NCI-H1930 (cell line): ENCODE measurements around the gene THSD4.
"Not testable (repeated sequence)": the region's sequence is repeated elsewhere in the genome, so short reads cannot be mapped to it uniquely, and the experiment has no call there.

Experiments used
- DNase-seq, 2 experiments: peaks; one replicate each; lab custom pipeline; 2025; lab: John Stamatoyannopoulos, UW

THSD4 gene

GRCh38 chr15:71261418-71261817, 146.1 kb downstream of the THSD4 start:
- no peak for DNase-seq

GRCh38 chr15:71261909-71262308, 146.6 kb downstream of the THSD4 start:
- no peak for DNase-seq

GRCh38 chr15:71262599-71262998, 147.3 kb downstream of the THSD4 start:
- DNase-seq, result no peak

GRCh38 chr15:71265606-71266005, 150.3 kb downstream of the THSD4 start:
- not testable (repeated sequence) for DNase-seq

GRCh38 chr15:71271327-71271726, 156.1 kb downstream of the THSD4 start:
- DNase-seq, result no peak

- no peak for DNase-seq
Observed at GRCh38 chr15:71272932-71273331, 157.7 kb downstream of the THSD4 start.

GRCh38 chr15:71273731-71274447, 158.6 kb downstream of the THSD4 start:
- no peak for DNase-seq

GRCh38 chr15:71274448-71274798, 159.2 kb downstream of the THSD4 start:
- DNase-seq, result no peak

GRCh38 chr15:71275098-71275497, 159.8 kb downstream of the THSD4 start:
- no peak for DNase-seq

- no peak for DNase-seq
Observed at GRCh38 chr15:71275566-71276335, 160.5 kb downstream of the THSD4 start.

GRCh38 chr15:71276336-71276665, 161.0 kb downstream of the THSD4 start:
- no peak for DNase-seq

GRCh38 chr15:71278989-71279756, 163.9 kb downstream of the THSD4 start:
- DNase-seq, result no peak

- DNase-seq, result no peak
Observed at GRCh38 chr15:71279757-71280141, 164.5 kb downstream of the THSD4 start.

GRCh38 chr15:71280206-71280605, 164.9 kb downstream of the THSD4 start:
- no peak for DNase-seq

GRCh38 chr15:71281256-71281655, 166.0 kb downstream of the THSD4 start:
- DNase-seq, result no peak

GRCh38 chr15:71282076-71282475, 166.8 kb downstream of the THSD4 start:
- no peak for DNase-seq

- DNase-seq, result no peak
Observed at GRCh38 chr15:71288348-71288955, 173.2 kb downstream of the THSD4 start.

GRCh38 chr15:71290002-71290401, 174.7 kb downstream of the THSD4 start:
- DNase-seq, result no peak

- no peak for DNase-seq
Observed at GRCh38 chr15:71290881-71291635, 175.8 kb downstream of the THSD4 start.

GRCh38 chr15:71291723-71292122, 176.5 kb downstream of the THSD4 start:
- DNase-seq, result no peak

GRCh38 chr15:71293723-71294122, 178.5 kb downstream of the THSD4 start:
- no peak for DNase-seq
